B cell (primary cell): Measurements from ENCODE around the gene PSME3. TPM values are rescaled to one million over a fixed set of nuclear protein-coding genes. Genes with fewer than 3 reads are reported as not detected.

Source experiments
- ATAC-seq: fragments of 200-7000 bp; cut with Tn5 transposase; one replicate; pipeline ENCODE4 v1.10.0; 2021; ENCODE audit warnings: low read depth, mild to moderate bottlenecking, moderate number of reproducible peaks, moderate library complexity
- CTCF ChIA-PET: fragments of 350-600 bp; sonication (Branson Sonifier 250); formaldehyde crosslinking; loops from one replicate; lab custom pipeline; 2021; ENCODE audit warnings: antibody characterized with exemption, inconsistent platforms; lab: Charles Lee
- POLR2A ChIA-PET: fragments of 350-600 bp; sonication (Branson Sonifier 250); formaldehyde crosslinking; loops from one replicate; lab custom pipeline; 2021; ENCODE audit warnings: antibody characterized with exemption; lab: Charles Lee
- DNase-seq: peaks from one replicate; pipeline ENCODE4 v3.0.0; 2013
- H2AFZ ChIP-seq: 2 replicates; pipeline ENCODE4 v1.6.1; 2012; ENCODE audit warnings: mild to moderate bottlenecking, low read depth, low read length; ENCODE audit not compliant: insufficient read depth, poor library complexity, severe bottlenecking
- H3K27ac ChIP-seq, 2 donors: 1 replicate in 1 of 2; 2 replicates in 1 of 2; pipeline ENCODE4 v1.5.1; 2012 to 2013; ENCODE audit warnings: low read length in 2 of 2, mild to moderate bottlenecking in 2 of 2, moderate library complexity in 1 of 2
- H3K27me3 ChIP-seq, 4 experiments: fragments of 200-600 bp in 1 of 4; sonication (generic) in 1 of 4; replicated peaks in 1 of 4; 1 replicate in 2 of 4; 2 replicates in 2 of 4; pipeline versions ENCODE4 v1.6.1 to v1.7.0; 2013 to 2016; ENCODE audit warnings: low read length in 3 of 4, mild to moderate bottlenecking in 2 of 4, mixed read lengths in 1 of 4, moderate library complexity in 1 of 4; ENCODE audit not compliant: insufficient read depth in 4 of 4, control insufficient read depth in 3 of 4; ENCODE audit errors: control extremely low read depth in 1 of 4
- H3K36me3 ChIP-seq, 2 experiments: replicated peaks in 1 of 2; 1 replicate in 1 of 2; 2 replicates in 1 of 2; pipeline versions ENCODE4 v1.6.1 to v1.7.1; 2013; ENCODE audit warnings: low read length in 1 of 2; ENCODE audit not compliant: insufficient read depth in 2 of 2, control insufficient read depth in 1 of 2; ENCODE audit errors: control extremely low read depth in 1 of 2, extremely low read depth in 1 of 2
- H3K4me1 ChIP-seq, 2 donors: fragments of 200-600 bp in 1 of 2; sonication (generic) in 1 of 2; 1 replicate in 1 of 2; 2 replicates in 1 of 2; pipeline versions ENCODE4 v1.5.1 to v1.6.1; 2013 to 2017; ENCODE audit warnings: low read length in 2 of 2; ENCODE audit not compliant: control insufficient read depth in 2 of 2, insufficient read depth in 2 of 2
- H3K4me2 ChIP-seq: replicated peaks from 2 replicates; pipeline ENCODE3; 2012; ENCODE audit warnings: mild to moderate bottlenecking, low read depth, low read length; ENCODE audit not compliant: poor library complexity, severe bottlenecking
- H3K4me3 ChIP-seq, 5 experiments: fragments of 200-600 bp in 1 of 5; sonication (generic) in 1 of 5; 1 replicate in 3 of 5; 2 replicates in 2 of 5; pipeline versions ENCODE4 v1.5.1 to v1.7.0; 2011 to 2016; ENCODE audit warnings: low read length in 4 of 5, mild to moderate bottlenecking in 4 of 5, low read depth in 2 of 5, control low read depth in 1 of 5, moderate library complexity in 1 of 5; ENCODE audit not compliant: insufficient read depth in 1 of 5; ENCODE audit errors: control extremely low read depth in 1 of 5, extremely low read depth in 1 of 5
- H3K79me2 ChIP-seq: fragments of 200-600 bp; sonication (generic); one replicate; pipeline ENCODE4 v1.6.0; 2016; ENCODE audit warnings: low read length; ENCODE audit not compliant: control insufficient read depth, insufficient read depth
- H3K9ac ChIP-seq: fragments of 200-600 bp; sonication (generic); 2 replicates; pipeline ENCODE4 v1.6.1; 2017; ENCODE audit warnings: mild to moderate bottlenecking, low read length, moderate library complexity
- H3K9me3 ChIP-seq, 3 donors: one replicate each; pipeline versions ENCODE4 v1.6.1 to v1.7.1; 2013; ENCODE audit warnings: low read length in 2 of 3; ENCODE audit not compliant: control insufficient read depth in 2 of 3, insufficient read depth in 1 of 3; ENCODE audit errors: control extremely low read depth in 1 of 3
- H4K20me1 ChIP-seq: 2 replicates; pipeline ENCODE4 v1.6.0; 2012; ENCODE audit warnings: mild to moderate bottlenecking, low read length; ENCODE audit not compliant: insufficient read depth, control insufficient read depth, poor library complexity, severe bottlenecking
- H3K27ac Mint-ChIP-seq: one replicate; pipeline ENCODE4 v1.8.0; 2021; ENCODE audit warnings: mixed read lengths
- H3K27me3 Mint-ChIP-seq: one replicate; pipeline ENCODE4 v1.8.0; 2021; ENCODE audit warnings: mixed read lengths
- H3K4me1 Mint-ChIP-seq: one replicate; pipeline ENCODE4 v1.8.0; 2021; ENCODE audit warnings: mixed read lengths
- H3K4me3 Mint-ChIP-seq: one replicate; pipeline ENCODE4 v1.8.0; 2021; ENCODE audit warnings: mixed read lengths
- H3K9me3 Mint-ChIP-seq: one replicate; pipeline ENCODE4 v1.8.0; 2022; ENCODE audit warnings: mixed read lengths; ENCODE audit not compliant: insufficient read depth
- CTCF ChIP-seq: fragments of 200-600 bp; IDR thresholded peaks from one replicate; pipeline ENCODE4 v1.8.0; 2022; ENCODE audit warnings: antibody characterized with exemption, mild to moderate bottlenecking
- EZH2 ChIP-seq: IDR thresholded peaks from 2 replicates; pipeline ENCODE4 v1.6.1; 2012; ENCODE audit warnings: borderline replicate concordance, low read depth, mild to moderate bottlenecking, moderate library complexity, low read length; ENCODE audit not compliant: insufficient read depth, poor library complexity, severe bottlenecking
- WGBS: methylation state at CpG from one replicate; pipeline ENCODE4 v1.1.5; 2013; ENCODE audit warnings: missing lambda C conversion rate; ENCODE audit not compliant: insufficient coverage; 5-methylcytosine and 5-hydroxymethylcytosine counted together
- intact Hi-C: fragments of 100-400 bp; cut with micrococcal nuclease; formaldehyde crosslinking; loops from one replicate; pipeline ENCODE4 v1.10.0; 2022
- polyA plus RNA-seq: library from polyadenylated mRNA; depleted of rRNA; stranded (reverse); fragments of >200 nt; gene quantifications from 2 replicates; pipeline ENCODE4 v1.2.3, GENCODE V29; 2012
- total RNA-seq, 2 donors: library from RNA; stranded (reverse); fragments of 120-200 nt in 1 of 2; gene quantifications; 1 replicate in 1 of 2; 2 replicates in 1 of 2; pipeline versions ENCODE4 v1.2.3 to v1.2.4, GENCODE V29; 2013 to 2022

Gene PSME3
- total and polyA plus RNA-seq, 2 donors (not counting 1 experiment from before 2014, with no cell fraction given) = 43.4 to 76.2 TPM

DNA sequence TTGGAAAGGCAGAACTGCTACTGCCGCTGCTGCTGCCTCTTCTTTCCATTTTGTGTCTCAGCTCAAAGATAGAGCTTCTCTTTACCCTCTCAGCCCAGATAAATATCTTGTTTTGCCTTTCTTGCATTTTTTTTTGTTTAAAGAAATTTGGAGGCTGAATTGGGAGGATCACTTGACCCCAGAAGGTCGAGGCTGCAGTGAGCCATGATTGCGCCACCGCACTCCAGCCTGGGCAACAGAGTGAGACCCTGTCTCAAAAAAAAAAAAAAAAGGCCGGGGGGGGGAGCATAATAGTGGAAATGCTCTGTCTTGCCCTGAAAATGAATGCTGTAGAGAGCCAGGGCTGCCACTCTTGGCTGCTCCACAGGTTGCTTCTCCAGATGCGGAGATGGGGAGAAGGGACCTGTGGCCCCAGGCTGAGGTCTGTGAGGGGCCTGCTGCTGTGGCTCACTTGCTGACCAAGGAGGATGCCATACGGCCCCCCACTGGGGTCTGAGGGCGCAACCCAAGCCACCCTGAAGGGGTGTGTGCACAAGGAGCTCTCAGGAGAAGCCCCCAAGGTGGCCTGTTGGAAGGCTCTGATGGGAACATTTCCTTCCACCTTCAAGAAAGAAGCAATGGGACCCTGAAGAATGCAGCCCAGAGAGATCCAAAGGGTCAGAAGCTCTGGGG lies 45.9 kb downstream of the PSME3 start:
- ChIA-PET CTCF (no interaction called here), POLR2A (no interaction called here)
- no peaks in the 10 kb centered on the region for H3K4me1 ChIP-seq
- no peaks in the 10 kb centered on the region for H4K20me1 ChIP-seq
- no peaks in the 10 kb centered on the region for H3K36me3 ChIP-seq
- H3K9ac ChIP-seq = no peak overlapping the region
- Mint-ChIP-seq H3K27me3 (peaks cover 25% of the 10 kb centered on the region), H3K9me3 (no peaks in the 10 kb centered on the region), H3K4me1 (no peaks in the 10 kb centered on the region), H3K27ac (no peak overlapping the region), H3K4me3 (no peak overlapping the region)
- H3K9me3 ChIP-seq = no peaks in the 10 kb centered on the region
- H3K27ac ChIP-seq = no peak overlapping the region
- no peak overlapping the region for H3K4me3 ChIP-seq
- WGBS = 94% methylated on average over 6 of the region's 8 CpGs
- H3K79me2 ChIP-seq = no peaks in the 10 kb centered on the region
- no peak overlapping the region for H3K4me2 ChIP-seq
- peaks cover 0 to 6% (median 0%) of the 10 kb centered on the region in 4 experiments for H3K27me3 ChIP-seq
- ATAC-seq = no peak
- no peak overlapping the region for H2AFZ ChIP-seq
- TF ChIP-seq EZH2 (no peak), CTCF (no peak)
- intact Hi-C loops = no loop called here
- no peak for DNase-seq

DNA sequence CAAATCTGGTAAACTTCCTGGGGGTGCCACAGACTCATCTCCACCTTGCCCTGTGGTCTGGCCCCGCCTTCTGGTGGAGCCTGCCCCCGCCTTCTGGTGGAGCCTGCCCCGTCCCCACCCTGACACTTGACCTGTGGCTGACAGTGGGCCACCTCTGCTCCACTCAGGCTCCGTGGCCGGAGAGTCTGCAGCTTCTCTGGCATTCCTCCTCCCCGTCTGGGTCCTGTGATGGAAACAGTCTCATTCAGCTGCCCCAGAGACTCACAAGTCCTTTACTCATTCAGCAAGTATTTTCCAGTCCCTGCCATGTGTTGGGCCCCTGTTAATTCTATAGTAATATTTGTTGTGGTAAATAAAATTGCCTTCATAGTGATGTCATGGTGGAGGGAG lies 46.4 kb downstream of the PSME3 start:
- Histone ChIP-seq H3K4me1 (no peaks in the 10 kb centered on the region), H3K9ac (no peak overlapping the region), H3K27me3 (peaks cover 0 to 6% (median 0%) of the 10 kb centered on the region in 4 experiments), H3K27ac (no peak overlapping the region), H3K4me2 (no peak overlapping the region), H3K36me3 (no peaks in the 10 kb centered on the region), H3K4me3 (no peak overlapping the region), H4K20me1 (no peaks in the 10 kb centered on the region), H2AFZ (no peak overlapping the region), H3K79me2 (no peaks in the 10 kb centered on the region), H3K9me3 (no peaks in the 10 kb centered on the region)
- Mint-ChIP-seq H3K4me1 (no peaks in the 10 kb centered on the region), H3K27me3 (peaks cover 25% of the 10 kb centered on the region), H3K9me3 (no peaks in the 10 kb centered on the region), H3K4me3 (no peak overlapping the region), H3K27ac (no peak overlapping the region)
- TF ChIP-seq CTCF (no peak), EZH2 (no peak)
- 82% methylated on average over 5 of the region's 6 CpGs for WGBS
- intact Hi-C loops = no loop called here
- DNase-seq = no peak
- ATAC-seq = no peak
- CTCF ChIA-PET = no interaction called here
- POLR2A ChIA-PET = no interaction called here
